Measurements from ENCODE around the gene CCDC192. TPM values are rescaled to one million over a fixed set of nuclear protein-coding genes. Genes with fewer than 3 reads are reported as not detected.

CCDC192 gene
- polyA plus RNA-seq, 3 donors: not detected

DNA sequence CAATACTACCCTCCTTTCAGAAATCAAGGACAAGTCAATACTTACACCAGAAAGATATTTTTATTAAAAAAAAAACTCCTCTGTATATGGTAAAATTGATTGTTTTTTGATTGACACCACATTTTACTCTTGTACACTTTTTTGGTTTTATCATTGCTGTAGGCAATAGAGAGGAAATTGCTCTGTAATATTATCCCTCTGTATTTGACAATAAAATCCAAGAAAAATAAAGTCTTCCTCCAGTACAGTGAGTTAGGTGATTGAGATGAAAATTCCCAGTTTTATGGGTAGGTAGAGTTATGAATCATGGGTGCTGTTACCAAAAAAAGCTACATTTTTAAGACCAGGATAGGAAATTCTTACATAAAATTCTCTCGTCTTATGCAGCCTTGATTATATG is 22.6 kb upstream of the CCDC192 start:
- no peaks in the 10 kb centered on the region for H3K79me2 ChIP-seq (ENCODE audit: insufficient read depth, low read length)
- no peak overlapping the region for H3K4me2 ChIP-seq (replicated peaks; ENCODE audit: extremely low read depth, low read length, poor library complexity, severe bottlenecking)
- Mint-ChIP-seq H3K27ac (no peak overlapping the region), H3K9me3 (peaks cover 0 to 12% (median 5%) of the 10 kb centered on the region in 7 donors), H3K4me3 (no peak overlapping the region), H3K36me3 (no peaks in the 10 kb centered on the region), H3K4me1 (no peaks in the 10 kb centered on the region), H3K27me3 (ENCODE audit: low read depth in 3 of 3) (no peaks in the 10 kb centered on the region)
- intact Hi-C loops (cut with micrococcal nuclease): no loop called here
- H3K27ac ChIP-seq (ENCODE audit: low read depth in 1 of 2, low read length in 2 of 2): no peak overlapping the region
- H4K20me1 ChIP-seq (ENCODE audit: insufficient read depth, low read length): no peaks in the 10 kb centered on the region
- H3K4me1 ChIP-seq (ENCODE audit: control insufficient read depth in 1 of 2, insufficient read depth in 2 of 2, low read length in 2 of 2): no peaks in the 10 kb centered on the region
- WGBS (ENCODE audit: insufficient coverage): no CpG with 5 or more reads among the region's 1 CpG
- no peak overlapping the region for H3K4me3 ChIP-seq (replicated peaks in 1 of 3; ENCODE audit: low read depth in 2 of 3, low read length in 3 of 3)
- no peak overlapping the region for H2AFZ ChIP-seq (ENCODE audit: insufficient read depth, low read depth, low read length, poor library complexity, severe bottlenecking)
- TF ChIP-seq, protein P1, sequence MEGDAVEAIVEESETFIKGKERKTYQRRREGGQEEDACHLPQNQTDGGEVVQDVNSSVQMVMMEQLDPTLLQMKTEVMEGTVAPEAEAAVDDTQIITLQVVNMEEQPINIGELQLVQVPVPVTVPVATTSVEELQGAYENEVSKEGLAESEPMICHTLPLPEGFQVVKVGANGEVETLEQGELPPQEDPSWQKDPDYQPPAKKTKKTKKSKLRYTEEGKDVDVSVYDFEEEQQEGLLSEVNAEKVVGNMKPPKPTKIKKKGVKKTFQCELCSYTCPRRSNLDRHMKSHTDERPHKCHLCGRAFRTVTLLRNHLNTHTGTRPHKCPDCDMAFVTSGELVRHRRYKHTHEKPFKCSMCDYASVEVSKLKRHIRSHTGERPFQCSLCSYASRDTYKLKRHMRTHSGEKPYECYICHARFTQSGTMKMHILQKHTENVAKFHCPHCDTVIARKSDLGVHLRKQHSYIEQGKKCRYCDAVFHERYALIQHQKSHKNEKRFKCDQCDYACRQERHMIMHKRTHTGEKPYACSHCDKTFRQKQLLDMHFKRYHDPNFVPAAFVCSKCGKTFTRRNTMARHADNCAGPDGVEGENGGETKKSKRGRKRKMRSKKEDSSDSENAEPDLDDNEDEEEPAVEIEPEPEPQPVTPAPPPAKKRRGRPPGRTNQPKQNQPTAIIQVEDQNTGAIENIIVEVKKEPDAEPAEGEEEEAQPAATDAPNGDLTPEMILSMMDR (IDR thresholded peaks at IDR 0.05): no peak
- DNase-seq: no peak
- H3K9me3 ChIP-seq (replicated peaks in 1 of 2; ENCODE audit: control insufficient read depth in 1 of 2, insufficient read depth in 1 of 2, low read length in 2 of 2): no peaks in the 10 kb centered on the region
- H3K9ac ChIP-seq (ENCODE audit: insufficient read depth, low read length, poor library complexity, severe bottlenecking): no peak overlapping the region
- H3K36me3 ChIP-seq (replicated peaks in 1 of 2; ENCODE audit: control insufficient read depth in 1 of 2, insufficient read depth in 2 of 2, low read length in 2 of 2): no peaks in the 10 kb centered on the region
- no peaks in the 10 kb centered on the region for H3K27me3 ChIP-seq (ENCODE audit: control insufficient read depth in 2 of 2, insufficient read depth in 2 of 2, low read length in 2 of 2)

DNA sequence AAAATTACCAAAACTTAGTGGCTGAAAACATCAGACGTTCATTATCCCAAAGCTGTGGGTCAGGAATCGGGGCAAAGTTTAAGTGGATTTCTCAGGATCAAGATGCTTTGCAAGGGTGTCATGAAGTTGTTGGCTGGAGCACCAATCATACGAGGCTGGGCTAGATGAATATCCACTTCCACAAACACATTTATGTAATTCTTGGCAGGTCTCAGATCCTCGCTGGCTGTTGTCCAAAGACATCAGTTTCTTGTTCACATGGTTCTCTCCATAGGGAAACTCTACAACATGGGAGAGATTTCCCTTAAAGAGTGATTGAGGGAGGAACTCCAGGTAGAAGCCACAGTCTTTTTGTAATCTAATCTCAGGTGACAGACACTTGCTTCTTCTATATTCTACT is 20.2 kb upstream of the CCDC192 start:
- Mint-ChIP-seq H3K4me1 (no peaks in the 10 kb centered on the region), H3K27me3 (ENCODE audit: low read depth in 3 of 3) (no peaks in the 10 kb centered on the region), H3K36me3 (no peaks in the 10 kb centered on the region), H3K9me3 (peaks cover 0 to 4% (median 2%) of the 10 kb centered on the region in 7 donors), H3K4me3 (no peak overlapping the region), H3K27ac (no peak overlapping the region)
- 92% methylated on average over 2 of the region's 4 CpGs for WGBS (ENCODE audit: insufficient coverage)
- H2AFZ ChIP-seq (ENCODE audit: insufficient read depth, low read depth, low read length, poor library complexity, severe bottlenecking): no peak overlapping the region
- no peak for DNase-seq
- intact Hi-C loops (cut with micrococcal nuclease): no loop called here
- H4K20me1 ChIP-seq (ENCODE audit: insufficient read depth, low read length): no peaks in the 10 kb centered on the region
- no peak overlapping the region for H3K4me3 ChIP-seq (replicated peaks in 1 of 3; ENCODE audit: low read depth in 2 of 3, low read length in 3 of 3)
- no peak overlapping the region for H3K27ac ChIP-seq (ENCODE audit: low read depth in 1 of 2, low read length in 2 of 2)
- H3K4me2 ChIP-seq (replicated peaks; ENCODE audit: extremely low read depth, low read length, poor library complexity, severe bottlenecking): no peak overlapping the region
- no peaks in the 10 kb centered on the region for H3K79me2 ChIP-seq (ENCODE audit: insufficient read depth, low read length)
- TF ChIP-seq, protein P1 (IDR thresholded peaks at IDR 0.05): no peak
- no peaks in the 10 kb centered on the region for H3K4me1 ChIP-seq (ENCODE audit: control insufficient read depth in 1 of 2, insufficient read depth in 2 of 2, low read length in 2 of 2)
- H3K9ac ChIP-seq (ENCODE audit: insufficient read depth, low read length, poor library complexity, severe bottlenecking): no peak overlapping the region
- H3K9me3 ChIP-seq (replicated peaks in 1 of 2; ENCODE audit: control insufficient read depth in 1 of 2, insufficient read depth in 1 of 2, low read length in 2 of 2): no peaks in the 10 kb centered on the region
- no peaks in the 10 kb centered on the region for H3K36me3 ChIP-seq (replicated peaks in 1 of 2; ENCODE audit: control insufficient read depth in 1 of 2, insufficient read depth in 2 of 2, low read length in 2 of 2)
- H3K27me3 ChIP-seq (ENCODE audit: control insufficient read depth in 2 of 2, insufficient read depth in 2 of 2, low read length in 2 of 2): no peaks in the 10 kb centered on the region
